Hepatocyte (in vitro differentiated cells): Measurements from ENCODE around the gene LIPC.

Experiments
- CTCF ChIP-seq: fragments of 200-600 bp; sonication (generic); IDR thresholded peaks from 2 replicates; pipeline ENCODE4 v1.5.1; 2016; ENCODE audit warnings: antibody characterized with exemption, mild to moderate bottlenecking; ENCODE audit not compliant: poor library complexity
- EZH2 ChIP-seq: fragments of 200-600 bp; sonication (generic); IDR thresholded peaks from 2 replicates; pipeline ENCODE4 v1.6.1; 2016; ENCODE audit warnings: antibody characterized with exemption, mild to moderate bottlenecking, borderline replicate concordance

- TF ChIP-seq CTCF: no peak
- no peak for TF ChIP-seq EZH2
These were observed 117.4 kb downstream of the LIPC start for GRCh38 chr15:58549013-58549784.
